NCI-H2107 treated with DMSO at 0.1 percent for 48 hours (cell line): ENCODE data around the gene NKX1-2.
"Not testable (repeated sequence)": the region's sequence is repeated elsewhere in the genome, so short reads cannot be mapped to it uniquely, and the experiment has no call there.

Experiments
- DNase-seq: peaks from one replicate; lab custom pipeline; 2025; ENCODE audit not compliant: unreplicated experiment; lab: John Stamatoyannopoulos, UW

Gene NKX1-2

DNA sequence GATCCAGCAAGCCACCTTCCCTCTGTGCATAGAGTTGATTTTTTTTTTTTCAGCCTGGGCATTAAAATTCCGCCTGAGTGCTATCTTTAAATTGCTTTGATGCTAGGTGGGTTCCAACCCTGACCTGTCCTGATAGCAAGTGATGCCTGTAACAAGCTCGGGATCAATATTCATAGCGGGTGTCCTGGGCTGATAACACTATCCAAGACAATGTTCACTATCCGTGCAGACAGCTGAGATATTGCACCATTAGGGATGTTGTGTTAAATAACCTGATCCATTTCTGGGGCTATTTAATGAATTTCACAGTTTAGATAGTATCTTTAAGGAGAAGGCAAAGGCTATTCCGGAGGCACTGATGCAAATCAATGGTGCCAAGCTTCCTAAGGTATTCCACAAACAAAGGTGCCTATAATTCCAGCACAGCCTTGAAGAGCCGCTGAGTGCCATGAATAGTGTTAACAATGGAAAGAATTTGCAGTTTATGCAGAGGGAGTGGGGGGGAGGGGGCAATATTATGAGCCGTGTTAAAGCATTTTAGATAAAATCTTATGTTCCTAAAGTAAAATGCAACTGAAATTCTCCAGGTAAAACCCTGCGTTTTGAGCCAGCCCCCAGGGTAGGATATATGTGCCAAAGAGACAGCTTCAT lies 4.2 kb upstream of the NKX1-2 start:
- no peak for DNase-seq

DNA sequence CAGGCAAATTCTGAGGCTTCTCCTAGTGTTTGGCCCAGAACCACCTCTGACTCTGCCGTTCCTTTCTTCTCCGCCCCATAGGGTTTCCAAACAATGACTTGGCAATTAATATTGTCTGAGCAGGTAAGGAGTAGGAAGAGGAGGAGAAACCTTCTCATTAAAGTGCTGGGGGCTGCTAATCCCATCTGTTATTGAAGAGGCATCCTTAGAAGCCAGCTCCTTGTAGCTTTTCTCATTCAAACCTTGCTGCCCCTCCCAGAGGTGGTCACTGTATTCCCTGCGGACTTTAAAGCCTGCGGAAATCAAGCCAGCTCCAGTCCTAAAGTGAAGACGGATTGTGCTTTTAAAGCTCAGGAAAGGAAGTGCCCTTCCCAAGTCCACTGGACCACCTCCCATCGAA lies 1.4 kb upstream of the NKX1-2 start:
- DNase-seq: no peak

DNA sequence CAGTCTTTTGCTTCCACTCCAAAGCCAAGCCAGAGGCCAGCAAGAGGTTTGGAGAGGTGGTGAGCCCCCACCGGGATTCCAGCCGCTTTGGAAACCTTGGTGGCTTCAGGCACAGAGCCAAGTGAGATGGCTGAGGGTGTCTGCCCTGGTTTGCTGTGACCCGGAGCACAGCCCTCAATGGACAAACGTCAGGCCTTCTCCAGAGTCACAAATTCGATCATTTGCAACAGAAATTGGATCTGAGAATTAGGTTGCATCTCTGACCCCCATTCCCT lies 885 bp upstream of the NKX1-2 start:
- no peak for DNase-seq

DNA sequence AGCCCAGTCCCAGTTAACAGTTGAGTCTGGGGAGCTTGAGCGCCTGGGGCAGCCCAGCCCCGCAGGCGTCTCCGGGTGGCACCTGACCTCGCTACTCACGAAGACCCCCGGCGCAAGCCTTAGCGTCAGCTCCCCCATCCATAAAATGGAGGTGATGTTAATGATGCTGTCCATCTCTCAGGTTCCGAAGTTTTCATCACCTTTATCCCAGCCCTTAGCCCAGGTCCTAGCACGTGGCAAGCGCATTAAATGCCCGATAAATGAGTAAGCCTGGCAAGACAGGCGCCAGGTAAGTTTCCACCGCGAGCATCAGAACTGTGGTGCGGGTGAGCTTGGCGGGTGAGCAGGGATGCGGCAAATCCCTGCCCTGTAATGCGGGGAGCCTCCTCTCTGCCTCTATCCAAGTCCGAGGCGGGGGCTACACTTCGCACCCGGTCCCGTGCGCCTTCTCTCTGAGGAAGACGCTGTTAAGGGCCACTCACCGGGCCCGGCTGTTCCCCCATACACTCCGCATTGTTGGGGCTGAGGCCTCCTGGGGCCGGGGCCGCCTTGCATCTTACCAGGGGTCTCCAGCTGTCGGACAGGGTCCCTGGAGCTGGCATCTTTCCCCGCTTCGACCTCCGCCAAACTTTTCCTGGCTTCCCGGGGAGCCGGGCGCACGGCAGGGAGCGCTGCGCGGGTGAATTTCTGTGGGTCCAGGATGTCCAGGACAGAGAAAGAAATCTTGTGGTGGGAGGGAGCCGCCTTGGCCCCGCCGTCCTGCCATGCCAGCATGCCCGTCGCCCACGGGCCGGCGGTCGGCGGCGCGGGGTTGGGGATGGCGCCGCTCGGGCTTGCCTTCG lies 444 bp downstream of the NKX1-2 start:
- DNase-seq: no peak

DNA sequence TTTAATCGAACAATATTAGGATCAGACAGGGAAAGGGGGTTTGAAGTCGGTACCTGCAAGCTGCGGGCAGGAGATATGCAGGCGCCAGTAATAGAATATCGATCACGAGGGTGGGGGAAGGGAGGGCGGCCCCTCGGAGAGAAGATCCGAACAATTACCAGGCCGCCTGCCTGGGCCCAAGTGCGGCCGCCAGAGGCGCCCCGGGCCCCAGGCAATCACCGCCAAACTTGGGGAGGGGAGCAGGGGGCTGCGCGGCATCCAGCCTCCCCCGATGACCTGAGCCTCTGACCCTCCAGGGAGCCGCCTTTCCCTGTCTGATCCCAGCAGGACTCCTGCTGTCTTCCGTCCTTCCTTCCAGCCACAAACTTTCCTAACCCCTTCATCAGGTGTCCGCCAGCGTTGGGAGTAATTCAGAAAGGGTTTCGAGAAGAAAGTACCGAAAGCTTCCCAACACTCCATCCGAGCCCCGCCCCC lies 1.1 kb downstream of the NKX1-2 start:
- no peak for DNase-seq

DNA sequence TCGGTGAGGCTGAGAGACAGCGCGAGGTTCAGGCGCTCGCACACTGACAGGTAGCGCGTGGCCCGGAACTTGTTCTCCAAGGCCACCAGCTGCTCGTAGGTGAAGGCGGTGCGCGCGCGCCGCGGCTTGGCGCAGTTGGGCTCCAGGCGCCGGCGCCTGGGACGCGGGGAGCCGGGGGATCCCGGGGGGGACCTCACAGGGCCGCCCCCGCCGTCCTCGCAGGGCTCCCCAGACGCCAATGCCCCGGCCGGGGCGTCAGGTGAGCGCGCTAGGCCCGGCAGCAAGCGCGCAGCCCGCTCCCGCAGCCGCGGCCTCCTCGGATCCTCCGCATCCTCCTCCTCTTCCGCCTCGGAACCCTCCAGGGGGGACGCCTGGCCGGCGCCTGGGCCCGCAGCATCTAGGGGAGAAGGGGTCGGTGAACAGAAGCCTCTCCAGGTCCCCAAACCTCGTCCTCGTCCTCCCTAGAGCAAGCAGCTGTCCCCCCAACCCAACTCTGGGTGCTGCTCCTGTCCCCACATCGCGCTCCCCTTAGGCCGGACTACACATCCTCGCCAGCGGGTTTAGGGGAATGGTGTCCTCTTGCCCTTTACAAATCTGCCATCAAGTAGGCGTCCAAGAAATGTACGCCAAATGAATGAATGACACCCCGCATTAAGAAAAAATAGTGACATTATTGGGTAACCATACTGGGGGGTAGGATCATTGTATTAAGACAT lies 1.9 kb downstream of the NKX1-2 start:
- no peak for DNase-seq

DNA sequence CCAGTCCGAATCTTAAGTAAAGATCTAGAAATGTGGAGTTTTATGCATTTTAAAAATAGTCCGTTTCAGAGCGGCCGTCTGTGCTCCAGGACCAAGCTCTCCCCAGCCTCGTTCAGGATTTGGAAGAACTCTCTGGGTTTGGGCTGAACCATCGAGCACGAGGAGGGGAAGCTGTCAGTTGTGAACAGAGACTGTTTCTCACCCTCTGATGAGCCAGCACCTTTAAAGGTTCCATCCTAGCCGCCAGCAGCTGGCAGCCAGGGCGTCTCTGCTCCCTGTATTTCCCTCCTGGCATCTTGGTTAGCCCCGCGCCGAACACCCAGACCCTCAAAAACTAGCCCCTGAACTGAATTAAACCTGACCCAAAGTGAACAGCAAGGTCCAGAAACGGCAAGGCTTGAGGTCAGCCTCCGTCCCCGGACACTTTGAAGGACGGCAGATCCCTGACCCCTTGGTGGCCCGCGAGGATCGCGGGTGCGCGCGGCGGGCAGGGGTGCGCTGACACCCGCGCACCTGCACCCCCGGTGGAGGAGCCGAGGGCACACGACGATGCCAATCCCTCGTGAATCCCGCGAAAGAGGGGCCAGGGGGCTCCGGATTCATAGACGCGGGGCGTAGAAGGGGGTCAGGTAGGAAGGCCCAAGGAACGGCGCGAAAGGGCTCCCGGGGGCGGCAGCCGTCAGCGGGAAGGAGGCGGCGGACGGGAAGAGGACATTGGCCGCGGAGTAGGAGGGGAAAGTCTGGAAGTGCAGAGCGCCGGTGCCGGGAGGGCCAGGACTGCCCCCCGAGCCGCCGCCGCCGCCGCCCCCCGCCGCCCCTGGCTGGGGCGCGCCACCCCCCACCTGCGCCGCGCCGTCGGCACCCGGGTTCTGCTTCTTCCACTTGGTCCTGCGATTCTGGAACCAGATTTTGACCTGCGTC lies 2.7 kb downstream of the NKX1-2 start:
- no peak for DNase-seq

DNA sequence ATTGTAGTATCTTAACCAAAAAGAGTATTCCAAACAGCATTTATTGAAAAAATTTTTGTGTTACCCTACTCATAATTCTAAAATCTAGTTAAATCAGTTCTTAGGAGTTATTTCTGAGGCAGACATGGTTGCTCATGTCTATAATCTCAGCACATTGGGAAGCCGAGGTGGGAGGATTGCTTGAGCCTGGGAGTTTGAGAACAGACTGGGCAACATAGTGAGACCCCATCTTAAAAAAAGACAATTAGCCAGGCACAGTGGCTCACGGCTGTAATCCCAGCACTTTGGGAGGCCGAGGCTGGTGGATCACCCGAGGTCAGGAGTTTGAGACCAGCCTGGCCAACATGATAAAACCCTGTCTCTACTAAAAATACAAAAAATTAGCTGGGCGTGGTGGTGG lies 8.1 kb downstream of the NKX1-2 start:
- not testable (repeated sequence) for DNase-seq

DNA sequence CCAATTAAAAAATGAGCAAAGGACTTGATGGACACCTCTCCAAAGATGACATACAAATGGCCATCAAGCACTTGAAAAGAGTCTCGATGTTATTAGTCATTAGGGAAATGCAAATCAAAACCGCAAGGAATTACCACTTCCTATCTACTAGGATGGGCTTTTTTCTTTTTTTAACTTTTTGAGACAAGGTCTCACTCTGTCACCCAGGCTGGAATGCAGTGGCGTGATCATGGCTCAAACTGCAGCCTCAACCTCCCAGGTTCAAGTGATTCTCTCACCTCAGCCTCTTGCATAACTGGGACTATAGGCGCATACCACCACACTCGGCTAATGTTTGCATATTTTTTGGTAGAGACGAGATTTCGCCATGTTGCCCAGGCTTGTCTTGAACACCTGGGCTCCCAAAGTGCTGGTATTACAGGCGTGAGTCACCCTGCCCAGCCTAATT lies 13.6 kb downstream of the NKX1-2 start:
- DNase-seq: no peak

DNA sequence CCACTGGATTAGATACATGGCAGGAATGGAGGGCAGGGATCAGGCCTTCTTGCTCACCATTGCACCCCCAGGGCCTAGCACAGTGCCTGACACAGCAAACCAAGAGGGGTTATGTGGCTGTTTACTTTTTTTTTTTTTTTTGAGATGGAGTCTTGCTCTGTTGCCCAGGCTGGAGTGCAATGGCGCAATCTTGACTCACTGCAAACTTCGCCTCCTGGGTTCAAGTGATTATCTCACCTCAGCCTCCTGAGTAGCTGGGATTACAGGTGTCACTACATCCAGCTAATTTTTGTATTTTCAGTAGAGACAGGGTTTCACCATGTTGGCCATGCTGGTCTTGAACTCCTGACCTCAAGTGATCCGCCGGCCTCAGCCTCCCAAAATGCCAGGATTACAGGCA lies 14.2 kb downstream of the NKX1-2 start:
- DNase-seq: not testable (repeated sequence)

DNA sequence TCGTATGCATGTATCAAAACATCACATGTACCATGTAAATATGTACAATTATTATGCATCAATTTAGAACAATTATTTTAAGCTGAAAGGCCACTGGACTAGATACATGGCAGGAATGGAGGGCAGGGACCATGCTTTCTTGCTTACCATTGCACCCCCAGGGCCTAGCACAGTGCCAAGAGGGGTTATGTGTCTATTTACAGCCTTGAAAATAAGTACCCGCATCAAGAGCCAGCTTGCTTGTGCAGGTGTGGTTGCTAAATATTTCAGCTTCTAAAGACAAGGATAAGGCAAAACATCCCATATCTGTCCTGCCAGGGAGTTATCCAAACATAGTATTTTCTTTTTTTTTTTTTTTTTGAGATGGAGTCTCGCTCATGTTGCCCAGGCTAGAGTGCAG lies 16.4 kb downstream of the NKX1-2 start:
- DNase-seq: no peak

DNA sequence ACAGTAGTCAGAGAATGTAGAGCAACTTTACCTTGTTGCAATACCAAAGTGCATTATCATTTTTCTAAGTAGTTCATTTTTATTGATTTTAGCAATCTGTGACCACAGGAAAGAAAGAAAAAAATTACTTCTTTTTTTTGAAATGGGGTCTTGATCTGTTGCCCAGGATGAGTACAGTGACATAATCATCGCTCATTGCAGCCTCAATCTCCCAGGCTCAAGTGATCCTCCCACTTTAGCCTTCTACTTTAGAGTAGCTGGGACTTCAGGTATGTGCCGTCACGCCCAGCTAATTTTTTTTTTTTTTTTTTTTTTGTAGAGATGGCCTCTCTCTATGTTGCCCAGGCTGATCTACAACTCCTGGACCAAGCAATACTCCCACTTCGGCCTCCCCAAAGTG lies 19.8 kb downstream of the NKX1-2 start:
- DNase-seq: no peak

DNA sequence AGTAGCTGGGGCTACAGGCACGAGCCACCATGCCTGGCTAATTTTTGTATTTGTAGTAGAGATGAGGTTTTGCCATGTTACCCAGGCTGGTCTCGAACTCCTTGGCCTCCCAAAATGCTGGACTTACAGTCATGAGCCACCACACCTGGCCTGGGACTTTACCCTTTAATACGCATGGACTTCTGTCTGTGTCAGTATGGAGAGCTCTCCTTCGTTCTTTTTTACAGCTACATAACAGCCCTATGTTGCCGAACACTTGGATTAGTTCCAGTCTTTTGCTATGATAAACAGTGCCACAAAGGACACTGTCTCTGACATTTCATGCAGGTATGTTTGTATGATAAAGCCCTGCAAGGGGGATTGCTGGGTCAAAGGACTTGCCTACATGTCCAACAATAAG lies 20.3 kb downstream of the NKX1-2 start:
- no peak for DNase-seq

DNA sequence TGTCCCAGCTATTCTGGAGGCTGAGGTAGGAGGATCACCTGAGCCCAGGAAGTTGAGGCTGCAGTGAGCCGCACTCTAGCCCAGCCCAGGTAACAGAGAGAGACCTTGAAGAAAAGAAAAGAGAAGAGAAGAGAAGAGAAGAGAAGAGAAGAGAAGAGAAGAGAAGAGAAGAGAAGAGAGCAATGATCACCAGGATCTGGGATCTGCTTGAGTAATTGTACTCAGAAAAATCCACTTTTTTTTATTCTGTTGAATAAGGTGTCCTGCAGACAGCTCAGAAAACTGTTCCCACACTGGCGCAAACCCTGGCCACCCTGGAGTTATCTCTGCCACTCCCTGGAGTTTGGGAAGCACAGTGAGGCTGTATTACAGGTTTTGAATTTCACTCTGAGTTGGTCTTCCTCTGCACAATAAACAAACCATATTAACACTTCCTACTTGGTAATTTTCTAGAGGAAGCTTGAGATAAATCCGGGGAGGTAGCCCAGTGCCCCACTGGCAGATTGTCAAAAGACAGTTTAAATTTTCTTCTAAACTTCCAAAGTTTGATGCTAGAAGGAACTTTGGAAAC lies 21.5 kb downstream of the NKX1-2 start:
- no peak for DNase-seq

DNA sequence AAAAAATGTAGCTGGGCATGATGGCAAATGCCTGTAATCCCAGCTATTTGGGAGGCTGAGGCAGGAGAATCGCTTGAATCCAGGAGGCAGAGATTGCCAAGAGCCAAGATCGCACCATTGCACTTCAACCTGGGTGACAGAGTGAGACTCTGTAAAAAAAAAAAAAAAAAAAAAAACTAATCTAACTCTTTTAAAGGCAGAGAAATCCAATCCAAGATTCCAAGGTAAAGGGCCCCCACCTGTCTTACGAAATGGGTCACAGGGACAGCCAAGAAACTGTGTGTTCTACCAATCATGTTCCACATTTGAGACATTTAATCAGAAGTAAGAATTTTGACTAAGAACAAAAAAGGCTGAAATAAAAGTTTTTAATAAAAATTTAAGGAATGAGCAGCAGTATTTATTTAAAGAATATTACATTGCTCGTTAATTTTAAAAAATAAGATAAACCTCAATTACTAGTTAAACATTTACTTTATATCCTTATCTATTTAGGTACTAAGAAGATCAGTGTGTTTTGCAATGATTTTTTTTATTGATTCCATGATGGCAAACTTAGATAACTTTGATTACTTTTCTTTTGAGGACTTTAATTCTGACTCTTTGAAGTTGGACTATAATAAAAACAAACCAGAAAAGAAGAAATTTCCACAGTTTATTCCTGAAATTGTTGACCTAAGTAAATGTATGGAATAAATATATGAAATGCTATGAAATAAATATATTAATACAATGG lies 24.4 kb downstream of the NKX1-2 start:
- no peak for DNase-seq

DNA sequence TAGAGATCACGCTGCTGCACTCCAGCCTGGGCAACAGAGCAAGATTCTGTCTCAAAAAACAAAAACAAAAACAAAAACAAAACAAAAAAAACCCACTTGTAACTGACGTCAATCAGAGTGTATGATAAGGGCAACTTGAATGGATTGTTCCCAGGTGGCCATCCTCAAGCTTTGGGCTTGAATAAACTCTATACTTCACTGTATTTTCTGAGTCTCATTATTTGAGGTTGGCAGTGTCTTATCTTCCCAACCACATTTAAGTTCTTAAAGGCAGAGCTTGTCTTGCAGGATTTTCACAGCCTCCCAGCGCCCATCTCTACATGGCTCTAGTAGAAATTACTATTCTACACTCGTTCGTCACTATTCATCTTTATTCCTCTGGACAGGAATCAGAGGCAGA lies 26.0 kb downstream of the NKX1-2 start:
- DNase-seq: no peak

DNA sequence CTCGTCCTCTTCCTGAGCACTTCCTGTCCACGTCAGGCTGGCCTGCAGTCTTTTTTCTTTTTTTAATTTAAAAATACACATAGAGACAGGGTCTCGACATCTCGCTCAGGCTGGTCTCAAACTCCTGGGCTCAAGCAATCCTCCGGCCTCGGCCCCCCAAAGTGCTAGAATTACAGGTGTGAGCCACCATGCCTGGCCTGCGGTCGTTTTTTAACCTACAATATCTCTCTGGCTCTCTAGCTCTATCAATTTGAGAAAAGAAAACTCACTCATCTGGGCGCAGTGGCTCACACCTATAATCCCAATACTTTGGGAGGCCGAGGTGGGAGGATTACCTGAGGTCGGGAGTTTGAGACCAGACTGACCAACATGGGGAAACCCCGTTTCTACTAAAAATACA lies 27.1 kb downstream of the NKX1-2 start:
- DNase-seq: no peak

DNA sequence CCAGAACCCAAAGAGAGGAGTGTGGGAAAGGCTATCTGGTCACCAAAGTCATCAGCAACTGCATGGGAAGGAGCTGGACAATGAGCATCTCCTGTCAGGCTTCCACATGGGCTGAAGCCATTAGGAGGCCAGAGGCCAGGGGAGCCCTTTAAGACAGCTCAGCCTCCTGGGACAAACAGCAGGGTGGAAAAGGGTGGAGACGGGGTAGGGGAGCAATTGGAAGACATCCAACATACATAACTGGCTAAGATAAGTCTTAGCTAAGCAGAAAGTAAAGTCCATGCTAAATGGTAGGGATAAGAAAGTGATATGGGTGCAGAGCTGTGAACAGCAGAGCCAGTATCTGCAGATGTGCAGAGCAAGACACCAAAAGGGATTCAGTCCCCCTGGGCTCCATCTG lies 29.6 kb downstream of the NKX1-2 start:
- DNase-seq: no peak

DNA sequence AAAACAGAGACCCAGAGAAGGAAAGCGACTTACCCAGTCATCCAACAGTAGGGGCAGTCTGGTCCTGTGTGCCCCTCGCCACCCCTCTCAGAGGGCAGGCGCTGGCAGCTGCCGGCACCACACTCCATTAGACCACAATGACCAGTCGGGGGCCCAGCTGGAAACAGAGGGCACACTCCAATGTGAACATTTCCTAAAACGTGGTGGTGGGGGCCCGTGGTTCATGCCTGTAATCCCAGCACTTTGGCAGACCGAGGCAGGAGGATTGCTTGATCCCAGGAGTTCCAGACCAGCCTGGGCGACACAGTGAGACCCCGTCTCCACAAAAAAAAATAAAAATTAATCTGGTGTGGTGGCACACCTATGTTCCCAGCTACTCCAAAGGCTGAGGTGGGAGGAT lies 30.2 kb downstream of the NKX1-2 start:
- DNase-seq: no peak
